HEK293T (cell line): ENCODE data around the gene OLFM2.

ENCODE experiments used
- CTCF ChIA-PET: fragments of 350-600 bp; formaldehyde crosslinking; extraction: SDS; loops from one replicate; lab custom pipeline; 2021; ENCODE audit warnings: antibody characterized with exemption, inconsistent platforms; lab: Yijun Ruan, JAX
- POLR2A ChIA-PET: fragments of 350-600 bp; formaldehyde crosslinking; extraction: SDS; loops from one replicate; lab custom pipeline; 2020; ENCODE audit warnings: antibody characterized with exemption, inconsistent platforms; lab: Yijun Ruan, JAX
- DNase-seq: peaks from one replicate; pipeline ENCODE4 v3.0.0; 2012; ENCODE audit warnings: mixed read lengths; ENCODE audit errors: extremely low spot score
- ARNT ChIP-seq: fragments of 450-650 bp; IDR thresholded peaks from 2 replicates; pipeline ENCODE4 v1.6.1; 2017; ENCODE audit warnings: mild to moderate bottlenecking
- BHLHE40 ChIP-seq: fragments of 450-650 bp; IDR thresholded peaks from 2 replicates; pipeline ENCODE4 v1.6.1; 2016; ENCODE audit warnings: mild to moderate bottlenecking, moderate library complexity, borderline replicate concordance
- CTBP1 ChIP-seq: fragments of 450-650 bp; IDR thresholded peaks from 2 replicates; pipeline ENCODE4 v1.6.1; 2016; ENCODE audit warnings: borderline replicate concordance
- ELF4 ChIP-seq: fragments of 450-650 bp; IDR thresholded peaks from 2 replicates; pipeline ENCODE4 v1.6.1; 2017; ENCODE audit warnings: antibody characterized with exemption
- FOXA1 ChIP-seq: fragments of 450-650 bp; IDR thresholded peaks from 2 replicates; pipeline ENCODE4 v1.6.1; 2016; ENCODE audit warnings: mild to moderate bottlenecking
- FOXK2 ChIP-seq: fragments of 450-650 bp; IDR thresholded peaks from 2 replicates; pipeline ENCODE4 v1.6.1; 2016; ENCODE audit warnings: mild to moderate bottlenecking
- FOXM1 ChIP-seq: fragments of 450-650 bp; IDR thresholded peaks from 2 replicates; pipeline ENCODE4 v1.6.1; 2017; ENCODE audit warnings: mild to moderate bottlenecking, borderline replicate concordance
- HDGF ChIP-seq: fragments of 450-650 bp; IDR thresholded peaks from 2 replicates; pipeline ENCODE4 v1.6.1; 2017; ENCODE audit warnings: antibody characterized with exemption, borderline replicate concordance
- L3MBTL2 ChIP-seq: fragments of 450-650 bp; conservative IDR thresholded peaks from 2 replicates; pipeline ENCODE4 v1.6.1; 2016; ENCODE audit warnings: mild to moderate bottlenecking
- LEF1 ChIP-seq: fragments of 450-650 bp; IDR thresholded peaks from 2 replicates; pipeline ENCODE4 v1.6.1; 2017; ENCODE audit warnings: mild to moderate bottlenecking, borderline replicate concordance
- NFRKB ChIP-seq: fragments of 450-650 bp; IDR thresholded peaks from 2 replicates; pipeline ENCODE4 v1.6.1; 2016; ENCODE audit warnings: mild to moderate bottlenecking, moderate library complexity
- PKNOX1 ChIP-seq: fragments of 450-650 bp; IDR thresholded peaks from 2 replicates; pipeline ENCODE4 v1.6.1; 2016
- SP1 ChIP-seq: fragments of 450-650 bp; IDR thresholded peaks from 2 replicates; pipeline ENCODE4 v1.6.1; 2017
- SUZ12 ChIP-seq: fragments of 450-650 bp; IDR thresholded peaks from 2 replicates; pipeline ENCODE4 v1.6.1; 2016; ENCODE audit warnings: mild to moderate bottlenecking
- TARDBP ChIP-seq: fragments of 450-650 bp; IDR thresholded peaks from 2 replicates; pipeline ENCODE4 v1.6.1; 2016
- ZNF384 ChIP-seq: fragments of 450-650 bp; IDR thresholded peaks from 2 replicates; pipeline ENCODE4 v1.6.1; 2016

OLFM2 gene

GRCh38 chr19:9818175-9818733 lies 118.1 kb downstream of the OLFM2 start:
- POLR2A ChIA-PET = interaction anchor here (1.0 to 1.9 kb wide), 4 partner anchors 9 to 383 kb away, joined by 3 to 25 read pairs (median 4); partner anchors contain the start of genes UBL5, ZNF266 and ZNF846
- DNase-seq = no peak
- no peak for TF ChIP-seq NFRKB
- no peak for TF ChIP-seq FOXM1
- no peak for TF ChIP-seq L3MBTL2
- no peak for TF ChIP-seq HDGF
- no peak for TF ChIP-seq FOXK2
- CTCF ChIA-PET = no interaction called here

- POLR2A ChIA-PET = no interaction called here
- CTCF ChIA-PET = no interaction called here
- DNase-seq = no peak
- no peak for TF ChIP-seq SP1
These were observed 125.2 kb downstream of the OLFM2 start for GRCh38 chr19:9811139-9811538.

- POLR2A ChIA-PET = no interaction called here
- TF ChIP-seq SP1 = no peak
- TF ChIP-seq L3MBTL2 = no peak
- no peak for TF ChIP-seq SUZ12
- TF ChIP-seq PKNOX1 = no peak
- no peak for TF ChIP-seq NFRKB
- no peak for TF ChIP-seq ZNF384
- no peak for TF ChIP-seq FOXA1
- TF ChIP-seq FOXM1 = no peak
- no peak for TF ChIP-seq LEF1
- no peak for TF ChIP-seq TARDBP
- TF ChIP-seq HDGF = no peak
- CTCF ChIA-PET = interaction anchor here (0.6 kb wide), 1 partner anchor 27 kb away, joined by 3 read pairs; no protein-coding TSS in a partner anchor
- no peak for DNase-seq
These were observed 127.2 kb downstream of the OLFM2 start for GRCh38 chr19:9808855-9809824.

GRCh38 chr19:9806803-9807202 lies 129.5 kb downstream of the OLFM2 start:
- ChIA-PET CTCF (interaction anchor here (0.6 to 0.7 kb wide), 2 partner anchors 193 to 1073 kb away, joined by 4 read pairs; no protein-coding TSS in a partner anchor), POLR2A (interaction anchor here (1.0 kb wide), 1 partner anchor 12 kb away, joined by 4 read pairs; the partner anchor contains the start of gene FBXL12)
- TF ChIP-seq HDGF = no peak
- no peak for TF ChIP-seq CTBP1
- TF ChIP-seq BHLHE40 = no peak
- no peak for TF ChIP-seq SP1
- no peak for TF ChIP-seq ELF4
- TF ChIP-seq FOXM1 = no peak
- TF ChIP-seq TARDBP = no peak
- no peak for TF ChIP-seq NFRKB
- no peak for TF ChIP-seq FOXA1
- no peak for TF ChIP-seq LEF1
- no peak for TF ChIP-seq ZNF384
- TF ChIP-seq SUZ12 = no peak
- TF ChIP-seq ARNT = no peak
- TF ChIP-seq L3MBTL2 = no peak
- TF ChIP-seq FOXK2 = no peak
- no peak for TF ChIP-seq PKNOX1
- no peak for DNase-seq
